ENCODE data around the gene LAPTM5. TPM values are rescaled to one million over a fixed set of nuclear protein-coding genes. Genes with fewer than 3 reads are reported as not detected.

The LAPTM5 gene
- total and polyA plus RNA-seq, 2 of the 8 experiments (the other 6 are each of a cell fraction or from before 2014, with no cell fraction given) = 0.37 to 1.4 TPM

GRCh38 chr1:30749691-30750583 lies 7.6 kb downstream of the LAPTM5 start:
- Histone ChIP-seq H3K9me3 (ENCODE audit: insufficient read depth in 2 of 2, low read depth in 1 of 2, low read length in 1 of 2) (no peaks in the 10 kb centered on the region), H3K4ac (replicated peaks; ENCODE audit: insufficient read length, low read depth, low read length) (no peak overlapping the region), H4K91ac (replicated peaks; ENCODE audit: insufficient read length, low read length) (no peak overlapping the region), H2BK12ac (ENCODE audit: low read depth, low read length) (no peak overlapping the region), H2BK5ac (ENCODE audit: low read depth, low read length) (no peak overlapping the region), H2AK5ac (ENCODE audit: low read depth, low read length) (no peak overlapping the region), H4K8ac (ENCODE audit: extremely low read depth, insufficient read depth, low read length) (no peak overlapping the region), H4K20me1 (replicated peaks in 1 of 2; ENCODE audit: control insufficient read depth in 1 of 2, insufficient read depth in 2 of 2, low read length in 2 of 2) (no peaks in the 10 kb centered on the region), H3K4me2 (ENCODE audit: insufficient read depth in 1 of 2, low read depth in 2 of 2, low read length in 2 of 2) (no peak overlapping the region), H3K27me3 (replicated peaks in 1 of 4; ENCODE audit: control insufficient read depth in 3 of 4, extremely low read depth in 1 of 4, insufficient read depth in 3 of 4, low read length in 3 of 4) (no peaks in the 10 kb centered on the region; a peak in 1 of 7 replicates), H2BK15ac (ENCODE audit: low read length) (no peak overlapping the region), H3K18ac (ENCODE audit: extremely low read depth, low read length) (no peak overlapping the region), H3K56ac (replicated peaks; ENCODE audit: insufficient read length, low read depth, low read length) (no peak overlapping the region), H3K14ac (ENCODE audit: insufficient read length) (no peak overlapping the region), H3K23ac (ENCODE audit: insufficient read length) (no peak overlapping the region), H3K79me1 (ENCODE audit: low read depth, low read length) (no peaks in the 10 kb centered on the region), H3K4me1 (replicated peaks in 1 of 4; ENCODE audit: control insufficient read depth in 3 of 4, insufficient read depth in 4 of 4, low read length in 3 of 4) (peaks cover 0 to 19% (median 3%) of the 10 kb centered on the region in 4 experiments; a peak in 6 of 7 replicates), H3K27ac (ENCODE audit: low read depth, low read length) (no peak overlapping the region), H2BK20ac (ENCODE audit: low read length) (no peak overlapping the region), H4K5ac (ENCODE audit: insufficient read length, low read depth, low read length) (no peak overlapping the region), H3K36me3 (ENCODE audit: control insufficient read depth in 2 of 4, insufficient read depth in 4 of 4, low read length in 3 of 4) (no peaks in the 10 kb centered on the region), H3K9ac (replicated peaks in 1 of 4; ENCODE audit: extremely low read depth in 1 of 4, low read depth in 3 of 4, low read length in 3 of 4) (no peak overlapping the region), H3K23me2 (ENCODE audit: low read depth, low read length) (no peaks in the 10 kb centered on the region; the same call in 1 of the 2 replicates), H2AFZ (ENCODE audit: low read length) (no peak overlapping the region), H3K79me2 (ENCODE audit: control insufficient read depth in 1 of 2, insufficient read depth in 2 of 2, low read length in 2 of 2) (no peaks in the 10 kb centered on the region), H2BK120ac (replicated peaks; ENCODE audit: low read depth, low read length) (no peak overlapping the region), H3K4me3 (ENCODE audit: extremely low read depth in 1 of 4, insufficient read depth in 2 of 4, low read depth in 3 of 4, low read length in 4 of 4) (no peak overlapping the region)
- ChIA-PET POLR2A (ENCODE audit: partially characterized antibody) (interaction anchor here (1.1 to 2.2 kb wide), 2 partner anchors 16 to 22 kb away, joined by 3 to 5 read pairs; no protein-coding TSS in a partner anchor), CTCF (ENCODE audit: partially characterized antibody) (interaction anchor here (0.6 to 55.1 kb wide), 7 partner anchors 10 to 234 kb away, joined by 3 to 1640 read pairs (median 5); partner anchors contain the start of genes LAPTM5 and MATN1)
- TF ChIP-seq MAFK (IDR thresholded peaks at IDR 0.05; ENCODE audit: low read depth, low read length) = no peak
- TF ChIP-seq NRF1 (IDR thresholded peaks at IDR 0.05; ENCODE audit: low read depth, low read length) = no peak
- no peak for TF ChIP-seq GTF2F1 (IDR thresholded peaks at IDR 0.05; ENCODE audit: borderline replicate concordance, low read depth, low read length)
- DNase-seq (ENCODE audit: low read depth in 1 of 2, low spot score in 2 of 2) (no peak), FAIRE-seq (no peak)
- WGBS, 2 experiments (ENCODE audit: extremely low coverage in 1 of 2, insufficient coverage in 1 of 2, insufficient read length in 1 of 2, insufficient replicate concordance in 2 of 2, low coverage in 1 of 2, low lambda C conversion rate in 2 of 2, missing lambda C conversion rate in 1 of 2) = 92% methylated on average over 21 of the region's 23 CpGs; no CpG with 5 or more reads in 1 of the 2 experiments
